GM20000 (cell line): ENCODE results near the gene SYT17.

Experiments
- DNase-seq: peaks from one replicate; pipeline ENCODE4 v3.0.0; 2012; ENCODE audit warnings: low spot score
- TF ChIP-seq, protein P1 (sequence below): IDR thresholded peaks from 2 replicates; pipeline ENCODE4 v1.5.1; 2012; ENCODE audit warnings: mild to moderate bottlenecking, control low read depth; ENCODE audit errors: extremely low read depth, missing control alignments

The SYT17 gene

DNA sequence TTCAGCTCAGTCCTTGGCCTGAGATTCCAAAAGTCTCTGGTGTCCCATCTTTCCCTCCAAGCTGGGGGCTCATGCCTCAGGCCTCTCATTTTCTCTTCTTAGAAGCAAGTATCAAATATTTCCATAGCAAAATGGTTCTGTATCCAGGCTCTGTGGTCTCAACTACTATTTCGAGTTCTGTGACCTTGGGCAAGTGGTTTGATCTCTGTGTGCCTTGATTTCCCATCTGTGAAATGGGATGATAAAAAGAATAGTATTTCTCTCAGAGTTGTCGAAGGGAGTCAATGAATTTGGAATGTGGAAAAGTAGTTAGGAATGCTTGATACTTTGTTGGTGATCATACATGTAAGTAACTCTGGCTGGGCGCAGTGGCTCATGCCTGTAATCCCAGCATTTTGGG lies 6.4 kb downstream of the SYT17 start:
- TF ChIP-seq, protein P1, sequence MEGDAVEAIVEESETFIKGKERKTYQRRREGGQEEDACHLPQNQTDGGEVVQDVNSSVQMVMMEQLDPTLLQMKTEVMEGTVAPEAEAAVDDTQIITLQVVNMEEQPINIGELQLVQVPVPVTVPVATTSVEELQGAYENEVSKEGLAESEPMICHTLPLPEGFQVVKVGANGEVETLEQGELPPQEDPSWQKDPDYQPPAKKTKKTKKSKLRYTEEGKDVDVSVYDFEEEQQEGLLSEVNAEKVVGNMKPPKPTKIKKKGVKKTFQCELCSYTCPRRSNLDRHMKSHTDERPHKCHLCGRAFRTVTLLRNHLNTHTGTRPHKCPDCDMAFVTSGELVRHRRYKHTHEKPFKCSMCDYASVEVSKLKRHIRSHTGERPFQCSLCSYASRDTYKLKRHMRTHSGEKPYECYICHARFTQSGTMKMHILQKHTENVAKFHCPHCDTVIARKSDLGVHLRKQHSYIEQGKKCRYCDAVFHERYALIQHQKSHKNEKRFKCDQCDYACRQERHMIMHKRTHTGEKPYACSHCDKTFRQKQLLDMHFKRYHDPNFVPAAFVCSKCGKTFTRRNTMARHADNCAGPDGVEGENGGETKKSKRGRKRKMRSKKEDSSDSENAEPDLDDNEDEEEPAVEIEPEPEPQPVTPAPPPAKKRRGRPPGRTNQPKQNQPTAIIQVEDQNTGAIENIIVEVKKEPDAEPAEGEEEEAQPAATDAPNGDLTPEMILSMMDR: no peak
- DNase-seq: no peak

GRCh38 chr16:19175492-19176262 lies 7.6 kb downstream of the SYT17 start:
- TF ChIP-seq, protein P1: no peak
- no peak for DNase-seq

DNA sequence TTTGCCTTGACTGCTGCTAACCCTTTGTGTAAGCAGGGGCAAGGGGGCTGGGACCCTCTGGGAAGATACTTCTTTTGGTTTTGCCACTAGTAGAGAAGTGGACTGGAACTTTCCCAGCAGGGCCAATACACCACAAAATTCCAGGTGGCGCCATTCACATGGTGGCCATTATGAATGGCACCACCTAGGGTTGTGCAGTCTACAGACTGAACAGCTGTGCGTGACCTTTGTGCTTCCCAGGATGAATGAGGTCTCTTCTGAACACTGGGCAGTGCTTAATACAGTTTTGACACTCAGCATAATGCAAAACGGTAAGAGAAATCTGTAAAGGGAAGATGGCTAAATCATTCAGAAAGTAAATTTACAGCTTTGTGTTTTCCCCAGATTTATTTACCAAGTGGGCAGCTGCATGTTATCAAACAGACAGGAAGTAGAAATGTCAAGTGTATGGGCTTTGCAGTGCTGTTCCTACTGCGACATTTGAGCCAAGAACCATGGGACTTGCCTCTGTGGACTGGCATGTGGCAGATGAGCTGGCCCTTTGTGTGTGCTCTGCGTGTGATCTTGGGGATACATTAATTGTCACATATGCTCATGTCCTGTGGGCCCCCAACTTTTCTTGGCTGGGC lies 9.2 kb downstream of the SYT17 start:
- no peak for DNase-seq

DNA sequence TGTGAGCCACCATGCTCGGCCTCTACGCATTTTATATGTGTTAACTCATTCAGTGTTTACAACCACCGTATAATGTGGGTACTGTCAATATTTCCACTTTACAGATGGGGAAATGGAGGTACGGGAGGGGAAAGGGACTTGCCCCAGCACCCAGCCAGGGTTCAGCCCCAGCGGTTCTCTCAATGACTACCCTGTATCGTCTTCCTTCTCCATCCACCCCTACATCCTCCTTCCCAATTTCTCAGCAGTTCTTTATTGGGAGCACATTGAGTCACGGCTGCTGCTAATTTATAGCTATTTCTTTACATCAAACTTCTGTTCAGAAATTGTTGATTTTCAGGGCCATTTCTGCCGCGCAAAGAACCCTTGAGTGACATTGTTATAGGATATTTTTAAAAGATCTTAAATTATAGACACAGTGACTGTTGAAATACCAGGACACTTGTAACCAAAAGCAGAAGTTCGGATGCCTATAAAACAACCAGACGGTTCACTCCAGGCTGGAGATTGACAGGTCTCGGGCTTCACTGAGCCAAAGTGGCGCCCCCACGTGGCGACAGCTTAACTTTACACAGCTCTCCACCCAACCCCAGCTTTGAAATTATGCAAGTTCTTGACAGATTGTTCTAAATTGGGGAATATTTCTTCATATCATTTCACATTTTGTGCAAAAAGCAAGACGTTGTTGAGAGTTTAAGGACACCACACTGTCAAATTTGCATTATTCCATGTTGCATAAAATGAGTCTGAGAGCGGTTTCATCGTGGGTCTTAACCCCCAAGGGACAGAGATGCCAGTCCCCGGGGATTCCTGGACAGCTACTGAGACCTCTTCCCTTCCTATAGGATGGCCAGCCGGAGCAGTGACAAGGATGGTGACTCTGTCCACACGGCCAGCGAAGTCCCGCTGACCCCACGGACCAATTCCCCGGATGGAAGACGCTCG lies 11.8 kb downstream of the SYT17 start:
- TF ChIP-seq, protein P1: peak; percentile 50
- DNase-seq: peak; percentile 81

More for the DNA sequence above, 9.2 kb downstream of the SYT17 start:
- TF ChIP-seq, protein P1: no peak

GRCh38 chr16:19180741-19181140 lies 12.7 kb downstream of the SYT17 start:
- TF ChIP-seq, protein P1: no peak
- DNase-seq: no peak

GRCh38 chr16:19182481-19182880 lies 14.4 kb downstream of the SYT17 start:
- DNase-seq: no peak
- TF ChIP-seq, protein P1: no peak
